Endothelial cell of umbilical vein (primary cell): ENCODE data around the gene MEIS3. TPM values are rescaled to one million over a fixed set of nuclear protein-coding genes. Genes with fewer than 3 reads are reported as not detected.

Experiments used
- BruUV-seq: library from RNA; stranded (reverse); fragments of 400-500 nt; replicated peaks from 2 replicates; lab custom pipeline; 2021; lab: Mats Ljungman, UMichigan
- CTCF ChIA-PET: fragments of 300-600, 350-600 bp; sonication (Branson Sonifier 250); formaldehyde crosslinking; loops from one replicate; lab custom pipeline; 2021; ENCODE audit warnings: antibody characterized with exemption, inconsistent platforms; lab: Charles Lee
- POLR2A ChIA-PET: fragments of 300-600, 350-600 bp; sonication (Branson Sonifier 250); formaldehyde crosslinking; loops from one replicate; lab custom pipeline; 2021; ENCODE audit warnings: antibody characterized with exemption, inconsistent platforms; lab: Charles Lee
- DNase-seq: peaks from one replicate; pipeline ENCODE4 v3.0.0-alpha.2; 2011; ENCODE audit warnings: low read depth, low spot score
- FAIRE-seq: peaks from 2 replicates; lab custom pipeline; 2011; peaks lifted over from hg19 to GRCh38; lab: Jason Lieb, UNC
- H2AFZ ChIP-seq: 2 replicates; pipeline ENCODE4 v1.6.0; 2012; ENCODE audit warnings: low read depth, low read length, control low read depth, inconsistent platforms
- H3K27ac ChIP-seq: 2 replicates; pipeline ENCODE4 v1.5.1; 2011; ENCODE audit warnings: low read depth, mild to moderate bottlenecking, control low read depth, low read length, moderate library complexity; ENCODE audit not compliant: insufficient read depth
- H3K27me3 ChIP-seq, 2 experiments: 2 replicates each; pipeline versions ENCODE4 v1.6.0 to v1.6.1; 2011; ENCODE audit warnings: low read length in 2 of 2, mixed read lengths in 1 of 2; ENCODE audit not compliant: control insufficient read depth in 2 of 2, insufficient read depth in 2 of 2
- H3K36me3 ChIP-seq, 2 experiments: 2 replicates in 1 of 2; 3 replicates in 1 of 2; pipeline ENCODE4 v1.5.1; 2011; ENCODE audit warnings: low read length in 2 of 2, mild to moderate bottlenecking in 1 of 2, moderate library complexity in 1 of 2; ENCODE audit not compliant: control insufficient read depth in 2 of 2, insufficient read depth in 2 of 2; ENCODE audit errors: extremely low read depth in 1 of 2
- H3K4me1 ChIP-seq: 3 replicates; pipeline ENCODE4 v1.5.1; 2011; ENCODE audit warnings: mild to moderate bottlenecking, low read length; ENCODE audit not compliant: control insufficient read depth, insufficient read depth; ENCODE audit errors: extremely low read depth
- H3K4me2 ChIP-seq: 2 replicates; pipeline ENCODE4 v1.6.1; 2011; ENCODE audit warnings: low read length, control low read depth, mixed read lengths; ENCODE audit not compliant: insufficient read depth
- H3K4me3 ChIP-seq, 3 experiments: fragments of 200-600 bp in 1 of 3; sonication (generic), shearing (Covaris generic) in 1 of 3; replicated peaks in 1 of 3; 2 replicates each; pipeline ENCODE4 v1.5.1; 2011 to 2016; ENCODE audit warnings: control low read depth in 3 of 3, low read length in 3 of 3, mild to moderate bottlenecking in 2 of 3, inconsistent platforms in 1 of 3, low read depth in 1 of 3, moderate library complexity in 1 of 3; ENCODE audit not compliant: insufficient read depth in 1 of 3
- H3K79me2 ChIP-seq: 2 replicates; pipeline ENCODE4 v1.6.0; 2012; ENCODE audit warnings: low read length, inconsistent platforms; ENCODE audit not compliant: control insufficient read depth, insufficient read depth
- H3K9ac ChIP-seq: replicated peaks from 2 replicates; pipeline ENCODE3; 2011; ENCODE audit warnings: low read length, control low read depth; ENCODE audit not compliant: insufficient read depth; ENCODE audit errors: extremely low read depth
- H3K9me1 ChIP-seq: replicated peaks from 3 replicates; pipeline ENCODE4 v1.6.0; 2011; ENCODE audit warnings: mild to moderate bottlenecking, low read length; ENCODE audit not compliant: control insufficient read depth, insufficient read depth; ENCODE audit errors: extremely low read depth
- H3K9me3 ChIP-seq: replicated peaks from 2 replicates; pipeline ENCODE4 v1.5.1; 2012; ENCODE audit warnings: low read length, inconsistent platforms; ENCODE audit not compliant: control insufficient read depth, insufficient read depth
- H4K20me1 ChIP-seq: replicated peaks from 2 replicates; pipeline ENCODE3; 2011; ENCODE audit warnings: mild to moderate bottlenecking, low read length; ENCODE audit not compliant: control insufficient read depth, insufficient read depth; ENCODE audit errors: extremely low read depth
- CTCF ChIP-seq, 2 donors: IDR thresholded peaks; 1 replicate in 1 of 2; 2 replicates in 1 of 2; pipeline ENCODE4 v1.5.1; 2011; ENCODE audit warnings: low read length in 2 of 2, mild to moderate bottlenecking in 2 of 2, moderate library complexity in 2 of 2, control low read depth in 1 of 2, inconsistent platforms in 1 of 2, low read depth in 1 of 2; ENCODE audit not compliant: insufficient read depth in 1 of 2; ENCODE audit errors: extremely low read depth in 1 of 2
- EZH2 ChIP-seq: IDR thresholded peaks from 2 replicates; pipeline ENCODE4 v1.6.1; 2012; ENCODE audit warnings: borderline replicate concordance, low read depth, mild to moderate bottlenecking, moderate library complexity, low read length, inconsistent platforms; ENCODE audit not compliant: severe bottlenecking
- FOS ChIP-seq: IDR thresholded peaks from 2 replicates; pipeline ENCODE4 v1.6.1; 2011; ENCODE audit warnings: mild to moderate bottlenecking, low read length, moderate library complexity, borderline replicate concordance; ENCODE audit not compliant: insufficient read depth
- GATA2 ChIP-seq: IDR thresholded peaks from 2 replicates; pipeline ENCODE4 v1.7.0; 2011; ENCODE audit warnings: low read depth, mild to moderate bottlenecking, moderate library complexity, mixed read lengths, low read length; ENCODE audit not compliant: insufficient read length, insufficient read depth
- JUN ChIP-seq: IDR thresholded peaks from 2 replicates; pipeline ENCODE4 v1.6.1; 2011; ENCODE audit warnings: borderline replicate concordance, low read depth; ENCODE audit not compliant: insufficient read length, insufficient read depth
- MAX ChIP-seq: IDR thresholded peaks from 2 replicates; pipeline ENCODE4 v1.6.1; 2011; ENCODE audit not compliant: insufficient read depth, insufficient read length
- MYC ChIP-seq: IDR thresholded peaks from one replicate; pipeline ENCODE4 v1.6.1; 2011; ENCODE audit warnings: mild to moderate bottlenecking, low read depth, low read length
- POLR2A ChIP-seq: IDR thresholded peaks from 2 replicates; pipeline ENCODE4 v1.6.1; 2012; ENCODE audit warnings: low read depth, mild to moderate bottlenecking, control low read depth, low read length
- POLR2AphosphoS5 ChIP-seq: IDR thresholded peaks from 2 replicates; pipeline ENCODE4 v1.6.1; 2012; ENCODE audit warnings: low read depth, mild to moderate bottlenecking, control low read depth, low read length, moderate library complexity; ENCODE audit not compliant: insufficient read depth
- dilution Hi-C: fragments of 300-500 bp; cut with MboI; formaldehyde crosslinking; loops from one replicate; pipeline ENCODE4 v1.15.0; 2019; ENCODE audit warnings: low sequenced_read_pairs; ENCODE audit not compliant: extremely low pct_ligation_motif_present
- intact Hi-C: fragments of 100-400 bp; cut with micrococcal nuclease; formaldehyde crosslinking; loops from one replicate; pipeline ENCODE4 v1.10.0; 2022
- polyA plus RNA-seq, 4 experiments: library from polyadenylated mRNA; depleted of rRNA in 3 of 4; stranded (reverse) in 3 of 4; unstranded in 1 of 4; fragments of >200 nt; gene quantifications; 2 replicates each; pipeline versions ENCODE4 v1.2.1 to v1.2.3, GENCODE V29; 2011 to 2012; ENCODE audit warnings: missing spikeins in 1 of 4
- total RNA-seq: library from RNA; stranded (reverse); gene quantifications from 2 replicates; pipeline ENCODE4 v1.2.3, GENCODE V29; 2021

The MEIS3 gene
- total and polyA plus RNA-seq, 2 donors (not counting 3 experiments of a cell fraction or from before 2014, with no cell fraction given) = 0.42 TPM; not detected in 1

GRCh38 chr19:47378246-47378645 lies 41.1 kb downstream of the MEIS3 start:
- Histone ChIP-seq H4K20me1 (no peaks in the 10 kb centered on the region), H3K27ac (no peak overlapping the region), H3K9ac (no peak overlapping the region), H3K4me2 (no peak overlapping the region), H3K4me1 (no peaks in the 10 kb centered on the region), H3K4me3 (no peak overlapping the region), H3K9me1 (no peaks in the 10 kb centered on the region), H2AFZ (no peak overlapping the region), H3K36me3 (peaks cover 9 to 73% of the 10 kb centered on the region in 2 experiments), H3K79me2 (no peaks in the 10 kb centered on the region), H3K27me3 (no peaks in the 10 kb centered on the region), H3K9me3 (no peaks in the 10 kb centered on the region)
- dilution Hi-C loops (no loop called here), intact Hi-C loops (no loop called here)
- no TSS peak for BruUV-seq
- CTCF ChIA-PET = interaction anchor here (0.6 to 1.5 kb wide), 3 partner anchors 13 to 29 kb away, joined by 3 to 7 read pairs (median 5); partner anchors contain the start of gene DHX34
- TF ChIP-seq EZH2 (no peak), MYC (no peak), JUN (no peak), CTCF (IDR thresholded peaks at IDR 0.05; ENCODE audit: extremely low read depth in 1 of 2, insufficient read depth in 1 of 2, low read depth in 1 of 2, low read length in 2 of 2) (no peak)
- POLR2A ChIA-PET = no interaction called here
- FAIRE-seq (no peak), DNase-seq (no peak)

GRCh38 chr19:47377801-47378200 lies 41.5 kb downstream of the MEIS3 start:
- Histone ChIP-seq H3K27ac (no peak overlapping the region), H3K36me3 (peaks cover 9 to 76% of the 10 kb centered on the region in 2 experiments), H3K9me3 (no peaks in the 10 kb centered on the region), H3K27me3 (no peaks in the 10 kb centered on the region), H3K4me2 (no peak overlapping the region), H3K4me1 (no peaks in the 10 kb centered on the region), H3K4me3 (no peak overlapping the region), H3K9me1 (no peaks in the 10 kb centered on the region), H3K9ac (no peak overlapping the region), H4K20me1 (no peaks in the 10 kb centered on the region), H2AFZ (no peak overlapping the region), H3K79me2 (no peaks in the 10 kb centered on the region)
- intact Hi-C loops (no loop called here), dilution Hi-C loops (no loop called here)
- BruUV-seq = no TSS peak
- ChIA-PET POLR2A (no interaction called here), CTCF (interaction anchor here (1.1 to 1.5 kb wide), 2 partner anchors 14 to 28 kb away, joined by 5 to 7 read pairs; partner anchors contain the start of gene DHX34)
- TF ChIP-seq CTCF (IDR thresholded peaks at IDR 0.05; ENCODE audit: extremely low read depth in 1 of 2, insufficient read depth in 1 of 2, low read depth in 1 of 2, low read length in 2 of 2) (no peak), MYC (no peak), JUN (no peak), EZH2 (no peak), POLR2AphosphoS5 (no peak), GATA2 (no peak), POLR2A (no peak), MAX (no peak), FOS (no peak)
- FAIRE-seq (no peak), DNase-seq (no peak)
